Stimulated activated CD4-positive, alpha-beta T cell treated with anti-CD3 and anti-CD28 coated beads, TNF-alpha, amount 100 ng/mL, for 1 hour (primary cell): ENCODE measurements around the gene LRRC8E.

Experiments
- DNase-seq, 3 donors: peaks; one replicate each; pipeline ENCODE4 v3.0.0-alpha.2; 2020; ENCODE audit warnings: low read depth in 3 of 3, low spot score in 1 of 3

Gene LRRC8E

DNA sequence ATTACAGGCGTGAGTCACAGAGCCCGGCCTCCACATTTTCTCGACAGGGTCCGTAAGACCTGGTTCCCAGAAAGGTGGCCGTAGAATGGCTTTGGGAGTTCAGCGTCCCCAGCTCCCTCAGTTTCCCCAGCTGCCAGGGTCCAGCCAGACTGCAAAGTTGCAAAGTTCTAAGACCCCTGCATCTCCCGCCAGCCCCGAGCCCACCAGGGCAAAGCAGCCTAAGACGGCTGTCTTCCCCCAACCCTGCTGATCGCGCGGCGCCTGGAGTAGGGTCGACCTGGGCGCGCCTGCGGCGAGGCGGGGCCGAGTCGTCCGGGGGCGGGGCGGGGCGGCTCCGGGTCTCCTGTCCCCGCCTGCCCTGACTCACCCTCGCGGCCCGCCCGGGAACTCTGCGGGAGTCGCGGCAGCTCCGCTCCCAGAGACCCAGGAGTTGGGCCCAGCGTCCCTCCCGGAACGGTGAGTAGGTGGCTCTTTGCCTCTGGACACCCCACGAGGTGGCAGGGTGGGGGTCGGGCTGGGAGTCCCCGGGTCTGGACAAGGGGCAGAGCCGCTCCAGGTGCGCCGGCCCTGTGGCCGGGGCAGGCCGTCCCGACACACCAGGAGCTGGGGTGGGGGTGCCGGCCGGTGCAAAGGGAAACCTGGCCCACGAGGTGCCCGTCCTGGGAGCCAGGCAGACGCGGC is at the start of gene LRRC8E:
Gene LRRC8E (plus strand): TSS at position 366 of the 681 bp plus-strand sequence. CDS start 7,094 bp downstream, outside the sequence.
- no peak for DNase-seq

DNA sequence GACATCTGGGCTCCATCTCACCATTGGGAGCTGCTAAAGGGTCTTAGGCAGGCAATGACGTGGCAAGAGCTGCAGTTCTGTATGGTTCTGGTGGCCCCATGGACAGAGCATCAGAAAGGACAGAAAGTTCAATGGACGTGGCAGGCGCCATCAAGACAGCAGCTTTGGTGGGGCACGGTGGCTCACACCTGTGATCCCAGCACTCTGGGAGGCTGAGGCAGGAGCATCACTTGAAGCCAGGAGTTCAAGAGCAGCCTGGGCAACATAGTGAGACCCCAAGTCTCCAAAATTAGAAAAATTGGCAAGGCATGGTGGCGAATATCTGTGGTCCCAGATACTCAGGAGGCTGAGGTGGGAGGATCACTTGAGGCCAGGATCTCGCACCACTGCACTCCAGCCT is 48.8 kb upstream of the LRRC8E start:
- DNase-seq = no peak

DNA sequence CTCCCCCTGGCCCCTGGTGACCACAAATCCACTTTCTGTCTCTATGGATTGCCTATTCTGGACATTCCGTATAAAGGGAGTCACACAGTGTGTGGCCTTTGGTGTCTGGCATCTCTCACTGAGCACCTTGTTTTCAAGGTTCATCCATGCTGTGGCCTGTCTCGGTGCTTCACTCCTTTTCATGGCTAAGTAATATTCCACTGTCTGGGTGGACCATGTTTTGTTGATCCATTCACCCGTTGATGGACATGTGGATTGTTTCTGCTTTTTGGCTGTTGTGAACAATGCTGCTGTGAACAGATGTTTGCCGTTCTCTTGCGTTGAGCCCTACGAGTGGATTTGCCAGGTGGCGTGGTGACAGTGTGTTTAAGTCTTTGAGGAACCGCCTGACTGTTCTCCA is 47.7 kb upstream of the LRRC8E start:
- no peak for DNase-seq

DNA sequence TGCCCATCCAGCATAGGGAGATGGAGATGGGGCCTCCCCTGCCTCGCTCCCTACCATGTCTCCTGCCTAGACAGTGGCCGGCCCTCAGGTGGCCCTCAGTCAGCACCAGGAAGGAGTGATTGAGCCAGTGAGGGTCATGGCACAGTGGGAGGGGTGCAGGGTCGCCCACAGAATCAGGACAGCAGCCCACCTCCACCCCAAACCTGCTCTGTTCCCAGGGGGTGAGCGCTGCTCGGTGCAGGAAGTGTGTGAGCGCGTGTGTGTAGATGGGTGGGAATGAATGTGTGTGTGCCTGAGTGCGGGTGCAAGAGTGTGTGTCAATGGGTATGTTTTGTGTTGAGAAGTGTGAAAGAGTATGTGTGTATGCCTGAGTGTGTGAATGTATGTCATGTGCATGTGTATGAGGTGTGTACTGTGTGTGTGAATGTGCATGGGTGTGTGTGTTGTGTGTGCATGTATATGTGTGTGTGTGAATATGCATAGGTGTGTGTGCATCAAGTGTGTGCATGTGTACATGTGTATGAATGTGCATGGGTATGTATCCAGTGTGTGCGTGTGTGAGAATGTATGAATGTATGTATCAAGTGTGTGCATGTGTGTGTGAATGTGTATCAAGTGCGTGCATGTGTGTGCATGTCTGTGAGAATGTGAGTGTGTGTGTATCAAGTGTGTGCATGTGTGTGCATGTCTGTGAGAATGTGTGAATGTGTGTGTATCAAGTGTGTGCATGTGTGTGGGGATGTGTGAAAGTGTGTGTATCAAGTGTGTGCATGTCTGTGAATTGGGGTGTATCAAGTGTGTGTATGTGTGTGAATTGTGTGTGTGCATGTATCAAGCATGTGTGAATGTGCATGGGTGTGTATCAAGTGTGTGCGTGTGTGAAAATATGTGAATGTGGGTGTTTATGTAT is 46.3 kb upstream of the LRRC8E start:
- no peak for DNase-seq

DNA sequence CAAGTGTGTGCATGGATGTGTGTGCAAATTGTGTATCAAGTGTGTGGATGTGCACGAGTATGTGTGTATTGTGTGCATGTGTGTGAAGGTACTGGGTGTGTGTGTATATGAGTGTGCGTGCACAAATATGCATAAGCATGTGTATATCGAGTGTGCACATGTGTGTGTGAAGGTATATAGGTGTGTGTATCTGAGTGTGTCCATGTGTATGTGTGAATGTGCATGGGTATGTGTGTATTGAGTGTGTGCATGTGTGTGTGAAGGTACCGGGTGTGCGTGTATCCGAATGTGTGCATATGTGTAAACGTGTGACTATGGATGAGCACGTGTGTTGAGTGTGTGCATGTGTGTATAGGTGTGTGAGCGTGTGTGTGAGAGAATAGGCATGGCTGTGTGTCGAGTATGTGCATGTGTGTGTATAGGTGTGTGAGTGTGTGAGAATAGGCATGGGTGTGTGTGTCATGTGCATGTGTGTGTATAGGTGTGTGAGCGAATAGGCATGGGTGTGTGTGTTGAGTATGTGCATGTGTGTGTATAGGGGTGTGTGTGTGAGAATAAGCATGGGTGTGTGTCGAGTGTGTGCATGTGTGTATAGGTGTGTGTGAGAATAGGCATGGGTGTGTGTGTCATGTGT is 45.5 kb upstream of the LRRC8E start:
- no peak for DNase-seq

DNA sequence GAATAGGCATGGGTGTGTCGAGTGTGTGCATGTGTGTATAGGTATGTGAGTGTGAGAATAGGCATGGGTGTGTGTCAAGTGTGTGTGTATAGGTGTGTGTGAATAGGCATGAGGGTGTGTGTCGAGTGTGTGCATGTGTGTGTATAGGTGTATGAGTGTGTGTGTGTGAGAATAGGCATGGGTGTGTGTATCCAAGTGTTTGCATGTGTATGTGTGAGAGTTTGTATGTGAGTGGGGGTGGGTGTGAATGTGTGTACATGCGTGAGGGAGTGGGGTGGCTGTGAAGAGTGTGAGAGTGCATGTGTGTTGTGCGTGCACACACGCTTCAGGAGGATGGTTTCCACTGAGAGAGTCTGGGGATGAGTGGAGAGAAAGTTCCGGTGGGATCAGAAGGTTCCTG is 44.8 kb upstream of the LRRC8E start:
- no peak for DNase-seq

DNA sequence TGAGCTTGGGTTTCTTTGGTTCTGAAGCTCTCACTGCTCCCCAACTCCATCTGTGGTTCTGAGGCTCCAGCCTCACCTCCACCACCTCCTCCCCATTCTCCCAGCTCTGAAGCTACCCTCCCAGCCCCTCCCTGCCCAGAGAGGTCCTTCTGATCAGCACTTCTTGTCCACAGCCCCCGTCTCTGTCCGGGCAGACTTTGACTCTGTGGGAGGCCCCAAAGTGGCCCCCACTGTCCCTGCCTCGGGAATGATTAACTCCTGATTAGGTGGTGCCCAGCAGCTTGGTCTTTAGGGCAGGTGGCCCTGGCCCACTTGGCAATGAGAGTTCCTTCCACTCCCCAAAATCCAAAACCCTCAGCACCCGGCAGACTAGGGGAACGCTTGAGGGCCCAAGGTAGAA is 43.9 kb upstream of the LRRC8E start:
- DNase-seq = no peak

GRCh38 chr19:7844951-7845350 is 43.4 kb upstream of the LRRC8E start:
- DNase-seq = no peak

DNA sequence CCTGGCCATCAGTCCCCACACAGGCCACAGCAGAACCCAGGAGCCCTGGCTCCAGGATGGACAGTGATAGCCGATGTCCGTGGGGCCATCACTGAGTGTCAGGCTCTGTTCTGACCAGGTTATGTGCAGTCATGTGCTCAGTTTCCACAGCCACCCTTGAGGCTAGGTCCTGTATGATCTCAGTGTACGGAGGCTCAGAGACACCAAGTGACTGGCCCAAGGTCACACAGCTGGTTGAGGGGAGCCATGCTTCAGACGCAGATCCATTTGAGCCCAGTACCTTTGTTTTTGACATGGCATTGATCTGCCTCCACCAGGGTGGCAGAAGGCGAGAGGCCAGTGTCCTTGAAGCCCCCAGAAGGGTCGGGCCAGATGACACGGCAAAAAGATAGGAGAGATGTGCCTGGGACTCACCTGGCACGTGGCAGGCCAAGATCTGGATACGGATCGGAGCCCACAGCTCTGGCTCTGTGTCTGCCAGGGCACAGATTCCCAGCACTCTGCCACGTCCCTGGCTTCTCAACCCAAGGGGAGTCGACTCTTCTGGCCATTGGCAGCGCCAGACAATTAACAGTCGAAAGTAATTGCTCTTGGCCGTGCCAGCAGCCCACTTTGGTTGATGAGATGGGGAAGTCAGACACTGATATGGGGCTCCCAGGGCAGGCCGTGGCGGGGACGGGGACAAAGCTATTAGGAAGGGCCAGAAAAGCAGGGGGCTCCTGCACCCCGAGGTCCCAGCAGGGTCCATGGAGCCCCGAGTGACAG is 42.7 kb upstream of the LRRC8E start:
- DNase-seq = no peak

DNA sequence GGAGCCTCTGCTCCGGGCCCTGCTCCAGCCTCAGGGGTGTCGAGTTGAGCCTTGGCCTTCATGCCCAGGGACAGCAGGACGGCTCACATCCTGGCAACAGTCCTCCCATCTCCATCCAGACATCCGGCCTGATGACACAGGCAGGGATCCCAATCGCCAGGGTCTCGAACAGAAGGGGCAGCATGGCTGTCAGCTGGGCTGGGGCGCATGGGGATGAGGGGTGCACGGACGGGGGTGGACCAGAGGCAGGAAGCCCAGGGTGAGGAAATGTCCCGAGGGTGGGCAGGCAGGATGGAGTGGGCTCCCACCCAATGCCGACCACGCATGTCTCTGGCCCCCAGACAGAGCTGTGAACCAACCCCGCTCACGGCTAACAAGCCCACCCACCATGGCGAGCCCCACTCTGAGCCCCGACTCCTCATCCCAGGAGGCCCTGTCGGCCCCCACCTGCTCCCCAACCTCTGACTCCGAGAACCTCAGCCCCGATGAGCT is 42.1 kb upstream of the LRRC8E start:
- no peak for DNase-seq

DNA sequence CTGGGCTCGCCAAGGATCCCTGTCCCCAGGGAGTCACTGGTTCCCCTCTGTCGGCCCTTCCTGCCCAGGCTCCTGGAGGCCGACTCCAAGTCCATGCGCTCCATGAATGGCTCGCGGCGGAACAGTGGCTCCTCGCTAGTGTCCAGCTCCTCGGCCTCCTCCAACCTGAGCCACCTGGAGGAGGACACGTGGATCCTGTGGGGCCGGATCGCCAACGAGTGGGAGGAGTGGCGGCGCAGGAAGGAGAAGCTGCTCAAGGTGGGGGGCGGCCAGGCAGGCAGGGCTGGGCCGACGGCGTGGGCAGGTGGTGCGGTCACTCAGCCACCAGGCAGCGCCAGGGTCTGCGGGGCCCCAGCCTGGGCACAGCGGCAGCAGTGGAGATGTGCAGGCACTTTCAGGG is 40.6 kb upstream of the LRRC8E start:
- no peak for DNase-seq

GRCh38 chr19:7848779-7849457 is 39.4 kb upstream of the LRRC8E start:
- DNase-seq = no peak

DNA sequence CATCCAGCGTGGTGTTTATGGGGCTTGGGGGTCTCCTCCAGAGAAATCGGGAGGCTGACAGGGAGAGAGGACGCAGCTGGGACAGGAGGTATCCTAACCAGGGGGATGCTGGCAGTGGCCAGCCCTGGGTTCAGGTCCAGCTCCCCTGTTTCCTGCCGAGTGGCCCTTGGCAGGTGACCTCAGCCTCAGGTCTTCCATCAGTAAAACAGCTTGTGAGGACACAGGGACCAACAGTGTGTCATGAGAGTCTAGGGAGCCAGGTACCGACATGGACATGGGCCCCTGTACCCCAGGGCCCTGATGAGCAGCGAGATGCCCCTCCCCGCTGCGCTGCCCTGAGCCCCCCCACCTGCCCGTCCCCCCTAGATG is 38.7 kb upstream of the LRRC8E start:
- no peak for DNase-seq

DNA sequence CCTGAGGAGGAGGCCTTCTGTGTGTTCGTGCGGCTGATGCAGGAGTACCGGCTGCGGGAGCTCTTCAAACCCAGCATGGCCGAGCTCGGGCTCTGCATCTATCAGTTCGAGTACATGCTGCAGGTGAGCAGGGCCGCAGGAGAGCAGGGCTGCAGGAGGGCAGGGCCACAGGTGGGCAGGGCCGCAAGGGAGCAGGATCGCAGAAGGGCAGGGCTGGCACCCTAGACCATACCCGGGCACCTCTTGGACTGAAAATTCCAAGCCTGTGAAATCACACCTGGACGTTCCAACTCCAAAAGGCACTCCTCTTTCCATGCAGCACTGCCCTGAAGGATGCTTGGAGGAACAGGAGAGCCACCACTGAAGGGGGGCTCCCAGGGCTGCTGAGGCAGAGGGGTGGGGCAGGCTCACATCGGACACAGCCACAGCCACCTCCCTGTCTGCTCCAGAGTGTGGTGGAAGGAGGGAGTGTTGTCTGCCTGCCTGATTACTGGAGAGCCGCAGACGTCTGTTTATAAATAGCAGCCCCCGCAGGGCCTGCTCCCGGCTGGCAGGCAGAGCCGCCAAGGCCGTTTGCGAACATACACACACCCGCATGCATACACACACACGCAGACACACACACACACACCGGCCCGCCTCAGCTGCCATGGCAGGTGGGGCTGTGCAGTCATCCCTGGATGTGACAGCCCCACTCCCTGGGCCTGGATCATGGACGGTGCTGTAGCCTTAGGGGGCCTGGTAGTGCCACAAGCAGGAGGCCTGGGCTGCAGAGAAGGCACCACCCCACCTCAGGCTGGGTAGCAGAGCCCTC is 38.1 kb upstream of the LRRC8E start:
- no peak for DNase-seq

- DNase-seq = no peak
Measured at GRCh38 chr19:7850945-7851622, 37.2 kb upstream of the LRRC8E start.

GRCh38 chr19:7851623-7852500 is 36.4 kb upstream of the LRRC8E start:
- no peak for DNase-seq

DNA sequence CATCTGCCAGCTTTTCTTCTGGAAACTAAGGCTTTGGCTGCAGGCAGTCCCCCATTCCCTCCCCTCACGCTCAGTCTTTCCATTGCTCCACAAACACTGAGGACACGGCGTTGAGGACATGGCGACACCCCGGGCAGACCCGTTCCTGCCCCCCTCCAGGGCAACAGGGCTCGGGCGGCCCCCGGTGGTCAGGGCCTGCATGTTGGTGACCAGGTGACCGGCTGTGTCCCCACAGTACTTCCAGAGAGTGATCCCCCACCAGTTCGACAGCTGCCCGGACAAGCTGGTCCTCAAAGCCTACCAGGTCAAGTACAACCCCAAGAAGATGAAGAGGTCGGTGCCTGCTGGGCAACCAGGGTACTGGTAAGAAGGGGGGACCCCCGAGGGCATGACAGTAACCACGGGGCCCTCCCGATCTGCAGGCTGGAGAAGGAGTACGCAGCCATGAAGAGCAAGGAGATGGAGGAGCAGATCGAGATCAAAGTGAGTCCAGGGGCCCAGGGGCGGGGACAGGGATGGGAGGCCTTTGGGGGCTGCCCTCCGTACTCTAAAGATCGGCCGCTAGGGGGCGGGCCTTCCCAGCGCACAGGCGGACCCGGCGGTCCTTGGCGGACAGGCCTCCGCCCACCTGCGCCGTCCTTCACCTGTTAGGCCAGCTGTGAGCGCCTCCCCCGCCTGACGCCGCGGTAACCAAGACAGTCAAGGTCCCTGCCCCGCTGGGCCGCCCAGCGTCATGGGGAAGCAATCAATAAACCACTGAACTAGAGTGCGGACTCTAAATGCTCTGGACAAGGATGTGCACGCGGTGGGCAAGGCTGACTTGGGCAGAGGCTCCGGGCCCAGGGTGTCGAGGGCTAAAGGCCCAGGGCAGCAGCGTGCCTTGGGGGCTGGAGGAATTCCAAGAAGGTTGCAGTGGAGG is 35.2 kb upstream of the LRRC8E start:
- peak in 2 of 3 donors; percentile 37 to 56 for DNase-seq
